Chondrocyte (in vitro differentiated cells): ENCODE data around the gene DKC1. TPM values are rescaled to one million over a fixed set of nuclear protein-coding genes. Genes with fewer than 3 reads are reported as not detected.

ENCODE experiments used
- DNase-seq: peaks from one replicate; pipeline ENCODE4 v3.0.0; 2021; ENCODE audit warnings: mixed read lengths, low spot score
- H3K27ac Mint-ChIP-seq: one replicate; pipeline ENCODE4 v1.8.0; 2021; ENCODE audit warnings: mild to moderate bottlenecking, moderate library complexity, mixed read lengths; ENCODE audit not compliant: unreplicated experiment
- H3K27me3 Mint-ChIP-seq: 2 replicates; pipeline ENCODE4 v1.8.0; 2021; ENCODE audit warnings: low read depth, mixed read lengths
- H3K36me3 Mint-ChIP-seq: 2 replicates; pipeline ENCODE4 v1.8.0; 2021; ENCODE audit warnings: low read depth, mixed read lengths
- H3K4me1 Mint-ChIP-seq: 2 replicates; pipeline ENCODE4 v1.8.0; 2021; ENCODE audit warnings: low read depth, mild to moderate bottlenecking, mixed read lengths
- H3K4me3 Mint-ChIP-seq: one replicate; pipeline ENCODE4 v1.8.0; 2021; ENCODE audit warnings: mild to moderate bottlenecking, moderate library complexity, mixed read lengths; ENCODE audit not compliant: unreplicated experiment
- H3K9me3 Mint-ChIP-seq: 2 replicates; pipeline ENCODE4 v1.8.0; 2021; ENCODE audit warnings: low read depth, mixed read lengths
- total RNA-seq: library from RNA; stranded (reverse); gene quantifications from 3 replicates; pipeline ENCODE4 v1.2.1, GENCODE V29; 2021
- TF ChIP-seq, protein P1 (sequence below): fragments of 200-600 bp; sonication (generic); IDR thresholded peaks from 2 replicates; pipeline ENCODE4 v1.5.0; 2021; ENCODE audit warnings: antibody characterized with exemption, mild to moderate bottlenecking, moderate library complexity

Gene DKC1
- total RNA-seq, 1 donor from 2014 or later: 31.1 TPM

DNA sequence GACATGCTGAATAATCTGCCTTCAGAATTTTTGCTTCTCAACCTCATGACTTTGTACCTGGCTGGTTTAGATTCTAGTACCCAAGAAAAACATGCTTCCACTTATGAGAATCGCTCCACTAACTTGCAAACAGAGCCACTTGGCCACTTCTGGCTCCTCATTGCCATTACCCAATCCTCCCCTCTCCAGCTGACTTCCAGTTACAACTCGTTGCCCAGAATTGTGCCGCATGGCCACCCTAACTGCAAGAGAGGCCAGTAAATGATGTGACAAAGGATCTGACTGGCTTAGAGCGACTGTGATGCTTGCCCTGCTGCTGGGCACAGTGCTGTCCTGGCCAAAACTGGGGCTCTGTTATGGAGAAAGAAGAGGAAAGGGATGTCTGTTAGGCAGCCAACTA, 4.0 kb upstream of the DKC1 start:
- Mint-ChIP-seq H3K27ac (no peak overlapping the region), H3K9me3 (peaks cover 2% of the 10 kb centered on the region), H3K4me1 (peaks cover 7% of the 10 kb centered on the region), H3K36me3 (no peaks in the 10 kb centered on the region), H3K27me3 (no peaks in the 10 kb centered on the region), H3K4me3 (no peak overlapping the region)
- TF ChIP-seq, protein P1, sequence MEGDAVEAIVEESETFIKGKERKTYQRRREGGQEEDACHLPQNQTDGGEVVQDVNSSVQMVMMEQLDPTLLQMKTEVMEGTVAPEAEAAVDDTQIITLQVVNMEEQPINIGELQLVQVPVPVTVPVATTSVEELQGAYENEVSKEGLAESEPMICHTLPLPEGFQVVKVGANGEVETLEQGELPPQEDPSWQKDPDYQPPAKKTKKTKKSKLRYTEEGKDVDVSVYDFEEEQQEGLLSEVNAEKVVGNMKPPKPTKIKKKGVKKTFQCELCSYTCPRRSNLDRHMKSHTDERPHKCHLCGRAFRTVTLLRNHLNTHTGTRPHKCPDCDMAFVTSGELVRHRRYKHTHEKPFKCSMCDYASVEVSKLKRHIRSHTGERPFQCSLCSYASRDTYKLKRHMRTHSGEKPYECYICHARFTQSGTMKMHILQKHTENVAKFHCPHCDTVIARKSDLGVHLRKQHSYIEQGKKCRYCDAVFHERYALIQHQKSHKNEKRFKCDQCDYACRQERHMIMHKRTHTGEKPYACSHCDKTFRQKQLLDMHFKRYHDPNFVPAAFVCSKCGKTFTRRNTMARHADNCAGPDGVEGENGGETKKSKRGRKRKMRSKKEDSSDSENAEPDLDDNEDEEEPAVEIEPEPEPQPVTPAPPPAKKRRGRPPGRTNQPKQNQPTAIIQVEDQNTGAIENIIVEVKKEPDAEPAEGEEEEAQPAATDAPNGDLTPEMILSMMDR: no peak
- DNase-seq: no peak

DNA sequence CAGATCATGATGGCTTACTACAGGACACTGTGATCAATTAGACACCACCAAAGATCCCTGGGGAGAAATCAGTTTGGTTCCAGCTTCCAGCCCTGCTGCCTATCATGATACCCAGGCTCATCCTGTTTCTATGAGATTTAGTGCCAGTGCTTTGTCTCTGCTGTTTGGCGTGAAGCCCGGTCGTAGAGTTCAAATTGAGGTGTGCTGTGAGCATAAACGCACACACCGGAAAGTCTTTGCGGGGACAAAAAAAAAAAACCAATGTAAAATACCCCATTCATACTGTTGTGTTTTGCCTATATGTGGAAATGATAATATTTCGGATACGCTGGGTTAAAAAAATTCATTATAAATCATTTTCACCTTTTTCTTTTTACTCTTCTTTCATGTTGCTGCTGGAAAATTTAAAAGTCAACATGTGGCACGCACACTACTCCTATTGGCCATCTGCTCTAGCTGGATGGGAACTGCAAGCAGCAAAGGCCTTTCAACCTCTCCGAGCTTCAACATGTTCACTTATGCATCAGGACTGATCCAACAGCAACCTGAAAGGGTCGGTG, 607 bp upstream of the DKC1 start:
- Mint-ChIP-seq H3K4me1 (peaks cover 15% of the 10 kb centered on the region), H3K9me3 (peaks cover 2% of the 10 kb centered on the region), H3K27ac (peak overlapping the region; percentile 95), H3K4me3 (peak overlapping the region; percentile 83), H3K36me3 (peaks cover 4% of the 10 kb centered on the region), H3K27me3 (no peaks in the 10 kb centered on the region)
- TF ChIP-seq, protein P1: no peak
- DNase-seq: no peak

DNA sequence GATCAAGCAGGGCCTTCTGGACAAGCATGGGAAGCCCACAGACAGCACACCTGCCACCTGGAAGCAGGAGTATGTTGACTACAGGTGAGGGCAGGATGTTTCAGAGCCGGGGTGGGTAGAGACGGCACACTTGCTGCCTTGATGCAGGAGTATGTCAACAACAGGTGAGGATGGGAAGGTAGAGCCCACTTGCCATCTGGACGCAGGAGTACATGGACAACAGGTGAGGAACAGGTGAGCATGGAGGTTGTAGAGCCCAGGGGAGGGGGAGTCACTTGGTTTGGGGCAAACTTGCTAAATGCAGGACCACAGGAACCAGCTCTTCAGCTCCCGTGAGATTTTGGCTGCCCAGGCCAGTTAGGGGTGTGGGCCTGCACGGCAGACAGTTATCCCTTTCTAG, 12.0 kb downstream of the DKC1 start:
- Mint-ChIP-seq H3K4me3 (no peak overlapping the region), H3K36me3 (peaks cover 33% of the 10 kb centered on the region)
- TF ChIP-seq, protein P1: no peak

DNA sequence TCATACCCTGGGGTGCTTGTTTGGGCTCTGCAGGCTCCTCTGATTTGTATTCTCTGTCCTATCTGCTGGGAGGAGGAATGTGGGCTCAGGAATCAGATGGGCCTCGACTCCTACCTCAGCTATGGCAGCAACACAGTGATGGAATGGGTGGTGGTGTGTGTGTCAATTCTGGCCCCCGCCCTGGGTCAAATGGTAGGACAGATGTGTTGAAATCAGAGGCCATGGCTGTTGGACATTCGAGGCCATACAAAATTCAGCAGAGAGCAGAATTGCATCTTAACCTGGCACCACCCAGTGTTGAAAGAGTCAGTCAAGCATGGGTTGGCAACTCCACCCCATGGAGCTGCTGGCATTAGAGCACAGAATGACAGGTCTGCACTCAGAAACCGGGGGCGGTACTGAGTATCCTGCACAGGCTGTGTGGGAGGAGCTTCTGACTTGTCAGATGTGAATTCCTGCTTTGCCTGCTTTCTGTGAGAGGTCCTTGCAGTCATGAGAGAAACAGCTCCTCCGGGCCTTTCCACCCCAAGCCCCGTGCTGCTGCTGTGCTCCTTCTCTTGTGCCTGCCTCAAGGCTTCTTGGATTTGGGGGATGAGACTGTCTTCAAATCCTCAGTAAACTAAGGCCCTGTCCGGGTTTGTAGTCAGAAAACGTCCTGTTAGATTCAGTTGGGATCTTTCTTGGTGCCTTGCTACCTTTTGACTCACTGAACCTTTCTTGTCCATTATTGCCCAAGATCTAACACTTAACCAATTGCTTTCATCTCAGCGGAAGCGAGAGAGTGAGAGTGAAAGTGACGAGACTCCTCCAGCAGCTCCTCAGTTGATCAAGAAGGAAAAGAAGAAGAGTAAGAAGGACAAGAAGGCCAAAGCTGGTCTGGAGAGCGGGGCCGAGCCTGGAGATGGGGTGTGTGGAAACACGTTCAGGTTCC, 13.0 kb downstream of the DKC1 start:
- no peaks in the 10 kb centered on the region for H3K4me1 Mint-ChIP-seq
- peaks cover 30% of the 10 kb centered on the region for H3K36me3 Mint-ChIP-seq
- no peak overlapping the region for H3K4me3 Mint-ChIP-seq
- H3K27me3 Mint-ChIP-seq: no peaks in the 10 kb centered on the region
- no peak overlapping the region for H3K27ac Mint-ChIP-seq
- TF ChIP-seq, protein P1: no peak
- peaks cover 29% of the 10 kb centered on the region for H3K9me3 Mint-ChIP-seq
- DNase-seq: no peak

More for the DNA sequence above, 12.0 kb downstream of the DKC1 start:
- peaks cover 31% of the 10 kb centered on the region for H3K9me3 Mint-ChIP-seq
- no peaks in the 10 kb centered on the region for H3K27me3 Mint-ChIP-seq
- DNase-seq: no peak
- H3K4me1 Mint-ChIP-seq: no peaks in the 10 kb centered on the region
- H3K27ac Mint-ChIP-seq: no peak overlapping the region

DNA sequence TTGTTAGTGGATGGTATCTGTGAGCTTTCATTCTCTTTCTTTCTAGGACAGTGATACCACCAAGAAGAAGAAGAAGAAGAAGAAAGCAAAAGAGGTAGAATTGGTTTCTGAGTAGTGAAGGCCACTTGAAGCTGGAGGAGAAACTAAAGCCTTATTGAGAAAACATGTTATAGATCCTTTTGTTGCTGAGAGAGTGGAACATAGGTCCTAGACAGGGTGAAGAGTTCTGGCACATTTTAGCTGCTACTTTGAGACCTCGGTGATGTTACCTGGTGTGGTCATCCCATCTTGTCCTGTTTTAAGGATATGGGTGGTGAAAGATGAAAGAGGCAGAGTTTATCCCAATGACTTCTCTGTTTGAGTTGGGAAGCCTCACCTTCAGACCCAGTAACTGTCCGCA, 14.1 kb downstream of the DKC1 start:
- Mint-ChIP-seq H3K9me3 (peaks cover 23% of the 10 kb centered on the region), H3K4me1 (no peaks in the 10 kb centered on the region), H3K4me3 (no peak overlapping the region), H3K27me3 (no peaks in the 10 kb centered on the region), H3K36me3 (peaks cover 21% of the 10 kb centered on the region), H3K27ac (no peak overlapping the region)
- TF ChIP-seq, protein P1: no peak
- no peak for DNase-seq
